GM21447 (cell line): ENCODE results near the gene ZNF670.

Source experiments
- ATAC-seq: cut with Tn5 transposase; IDR thresholded peaks from one replicate; pipeline ENCODE4 v1.9.1; 2021; ENCODE audit not compliant: unreplicated experiment

Gene ZNF670

DNA sequence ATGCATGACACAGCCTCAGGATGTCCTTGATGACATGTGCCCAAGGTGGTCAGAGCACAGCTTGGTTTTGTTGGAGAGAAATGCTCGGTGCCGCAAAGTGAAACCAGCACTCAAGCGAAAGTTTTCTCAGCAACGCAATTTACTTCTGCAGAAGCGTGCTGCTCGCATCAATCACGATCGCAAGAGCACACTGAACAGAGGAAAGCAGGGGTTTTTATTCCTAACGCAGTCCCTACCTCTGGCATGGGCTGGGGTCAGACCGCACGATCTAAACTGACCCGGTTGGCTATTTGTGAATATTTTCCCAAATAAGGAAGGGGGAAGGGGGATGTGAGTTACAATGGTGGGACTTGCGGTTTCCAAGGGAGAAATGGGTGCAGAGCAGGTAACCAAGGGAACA lies 26.4 kb upstream of the ZNF670 start:
- ATAC-seq: no peak

DNA sequence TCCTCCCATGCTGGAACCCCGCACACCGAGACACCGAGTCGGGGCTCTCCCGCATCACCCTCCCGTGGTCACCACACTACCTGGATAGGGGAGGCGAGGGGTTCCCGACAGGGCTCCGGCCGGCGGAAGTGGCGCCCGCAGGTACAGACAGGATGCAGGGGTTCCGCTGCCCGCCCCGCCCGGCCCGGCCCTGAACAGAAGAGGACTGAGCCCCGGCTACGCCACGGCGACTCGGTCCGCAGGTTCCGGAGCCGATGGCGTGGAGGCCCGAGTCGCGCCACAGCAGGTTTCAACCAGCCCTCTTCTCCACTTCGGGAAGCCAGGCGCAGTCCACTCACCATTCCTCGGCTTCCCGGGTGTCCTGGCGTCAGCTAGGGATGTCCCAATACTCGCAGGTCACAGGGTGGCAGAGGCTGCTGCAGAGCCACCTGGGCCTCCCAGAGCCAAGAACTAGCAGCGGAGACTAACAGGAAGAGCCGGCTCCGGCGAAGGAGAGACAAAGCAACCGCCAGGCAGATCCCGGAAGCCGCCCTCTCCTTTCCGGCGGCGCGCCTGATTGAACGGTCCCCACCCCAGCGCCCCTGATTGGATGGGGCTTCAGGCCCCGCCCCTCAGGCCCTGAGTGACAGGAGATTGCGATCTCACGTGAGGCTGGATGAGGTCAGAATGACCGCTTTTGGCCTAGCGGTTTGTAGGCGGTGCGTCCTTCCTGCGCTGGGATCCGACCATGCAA lies 25.4 kb upstream of the ZNF670 start, which contains the start of gene ZNF669:
ZNF669 (minus strand) TSS at position 498 of the 733 bp plus-strand sequence; CDS start at position 341, 157 bp downstream.
- peak; percentile 99 for ATAC-seq

DNA sequence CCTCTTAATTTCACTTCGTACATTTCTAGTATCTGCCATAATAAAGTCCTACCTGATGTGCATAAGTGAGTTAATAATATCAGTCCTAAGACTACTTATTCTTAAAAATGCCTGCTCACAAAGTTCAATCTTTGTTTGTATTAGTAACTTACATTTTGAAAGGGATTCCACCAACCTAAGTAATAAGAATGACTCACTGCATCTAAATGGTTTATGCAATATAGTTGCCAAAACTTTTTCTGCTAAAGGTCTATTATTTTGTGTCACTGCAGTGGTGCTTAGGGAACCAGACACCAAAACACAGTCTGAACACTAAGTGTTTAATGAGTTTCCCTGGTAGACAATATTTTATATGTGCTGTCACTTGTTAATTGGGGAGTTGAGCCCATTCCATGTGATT lies 23.8 kb upstream of the ZNF670 start:
- ATAC-seq: no peak

DNA sequence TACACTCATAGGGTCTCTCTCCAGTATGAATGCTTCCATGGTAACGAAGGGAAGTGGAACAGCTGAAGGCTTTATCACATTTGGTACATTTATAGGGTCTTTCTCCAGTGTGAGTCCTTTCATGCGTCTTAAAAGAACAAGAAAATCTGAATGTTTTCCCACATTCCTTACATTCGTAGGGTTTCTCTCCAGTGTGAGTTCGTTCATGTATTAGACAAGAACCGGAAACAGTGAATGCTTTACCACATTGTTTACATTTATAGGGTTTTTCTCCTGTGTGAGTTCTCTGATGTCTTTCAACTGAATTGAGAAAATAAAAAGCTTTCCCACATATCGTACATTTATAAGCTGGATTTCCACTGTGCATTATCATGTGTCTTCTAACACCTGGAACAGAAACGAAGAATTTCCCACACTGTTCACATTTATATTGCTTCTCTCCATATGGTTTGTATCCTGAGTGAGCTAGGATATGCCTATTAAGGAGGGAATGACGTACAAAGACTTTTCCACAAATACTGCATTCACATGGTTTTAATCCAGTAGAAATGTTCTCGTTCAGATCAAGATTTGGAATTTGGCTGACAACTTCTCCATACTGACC lies 22.2 kb upstream of the ZNF670 start:
- ATAC-seq: no peak

DNA sequence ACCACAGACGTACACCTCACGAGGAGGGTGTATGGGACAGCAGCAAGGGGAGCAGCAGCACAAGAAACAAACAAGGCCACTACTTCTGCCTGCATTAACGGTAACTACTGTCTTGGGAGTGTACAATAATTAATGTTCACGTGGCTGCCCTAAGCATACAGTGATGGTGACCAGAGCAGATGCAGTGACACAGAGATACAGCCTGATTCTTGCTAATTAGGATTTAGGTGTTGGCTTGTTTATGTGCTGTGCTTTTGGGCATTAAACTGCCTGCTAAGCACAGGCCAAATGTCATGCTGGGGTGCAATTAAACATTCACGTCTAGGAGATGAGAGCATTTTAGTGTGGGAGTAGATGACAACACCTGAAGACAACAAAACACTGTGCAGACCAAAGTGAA lies 18.3 kb upstream of the ZNF670 start:
- ATAC-seq: no peak

DNA sequence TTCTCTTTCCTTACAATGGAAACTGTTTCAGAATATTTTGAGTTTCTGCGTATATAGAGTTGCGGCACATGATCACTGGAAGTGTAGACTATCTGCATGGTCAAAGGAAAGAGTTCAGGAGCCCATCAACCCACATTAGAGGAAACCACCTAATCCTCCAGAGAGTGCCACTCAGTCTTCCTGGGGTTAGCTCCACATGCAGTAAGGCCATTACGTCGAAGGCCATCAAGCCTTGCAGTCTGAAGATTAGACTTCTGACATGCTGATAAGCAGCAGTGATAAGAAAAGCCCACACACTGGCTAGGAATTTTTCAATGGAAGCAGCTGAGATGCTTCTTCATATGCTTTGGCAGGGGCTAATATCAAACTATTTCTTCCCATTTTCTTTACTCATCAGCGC lies 17.9 kb upstream of the ZNF670 start:
- ATAC-seq: no peak

DNA sequence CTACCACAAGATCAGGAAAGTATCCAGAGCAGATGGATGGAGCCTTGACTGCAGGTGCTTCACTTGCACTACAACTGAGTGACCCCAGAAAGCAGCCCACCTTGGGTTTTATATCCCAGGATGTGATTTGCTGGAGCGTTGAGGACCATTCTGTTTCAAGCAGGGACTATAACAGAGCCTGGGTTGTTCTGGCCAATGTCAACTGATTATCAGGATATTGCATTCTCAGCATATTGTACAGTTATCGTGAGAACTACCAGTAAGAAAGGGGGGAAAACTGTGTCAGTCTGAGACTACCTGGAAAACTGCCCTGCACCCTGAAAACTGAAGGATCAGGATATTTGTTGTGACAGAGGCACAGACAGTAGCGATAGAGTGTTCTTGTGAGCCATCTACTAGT lies 17.5 kb upstream of the ZNF670 start:
- ATAC-seq: no peak

DNA sequence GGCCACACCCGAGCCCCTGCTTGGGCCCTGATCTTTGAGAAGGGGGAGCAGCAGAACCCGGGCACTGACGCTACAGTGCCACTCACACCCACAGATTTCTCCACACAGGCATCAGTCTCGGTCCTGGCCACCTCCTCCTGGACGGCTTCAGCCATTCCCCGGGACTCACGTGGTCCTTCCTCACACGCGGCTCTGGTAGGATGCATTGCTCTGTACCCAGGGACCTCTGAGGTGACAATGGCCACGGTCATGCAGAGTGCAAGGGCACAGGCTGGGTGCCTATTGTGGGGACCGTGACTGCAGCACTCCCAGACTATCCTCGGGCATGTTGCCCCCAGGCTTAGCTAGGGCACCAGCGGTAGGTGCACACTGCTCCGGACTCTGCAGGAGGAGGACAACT lies 11.8 kb upstream of the ZNF670 start:
- ATAC-seq: no peak

DNA sequence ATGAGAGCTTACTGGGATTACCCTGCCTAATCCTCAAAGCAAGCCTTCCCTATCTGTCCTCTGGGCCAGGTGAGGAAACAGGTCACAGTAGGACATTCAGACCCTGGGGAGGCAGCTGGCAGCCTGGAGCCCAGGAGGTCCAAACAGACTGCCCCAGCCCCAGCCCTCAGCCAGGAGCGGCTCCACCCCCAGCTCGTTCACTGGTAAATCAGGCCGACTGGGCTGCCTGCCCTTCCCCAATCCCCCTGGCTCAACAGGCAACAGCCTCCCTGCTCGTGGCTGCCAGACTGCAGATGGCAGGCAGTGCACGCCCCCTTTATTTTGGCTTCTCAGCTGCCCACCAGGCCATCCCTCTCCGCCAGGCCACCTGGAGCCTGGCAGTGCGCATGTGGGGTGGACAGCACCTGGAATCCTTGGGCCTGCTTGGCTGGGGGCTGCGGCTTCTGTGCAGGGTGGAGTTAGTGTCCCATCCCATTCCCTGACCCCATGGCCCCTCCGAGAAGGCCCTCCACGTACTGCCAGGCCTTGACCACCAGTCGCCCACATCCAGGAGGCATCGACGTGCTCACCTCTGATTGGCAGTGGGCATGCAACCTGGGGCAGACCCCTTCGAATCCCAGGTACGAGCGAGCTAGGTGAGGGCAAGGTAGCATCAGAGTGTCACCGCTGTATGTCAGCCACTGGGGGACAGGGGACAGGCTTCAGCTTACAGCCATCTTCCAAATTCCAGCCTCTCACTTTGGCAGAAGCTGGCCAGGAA lies 11.2 kb upstream of the ZNF670 start:
- ATAC-seq: no peak

DNA sequence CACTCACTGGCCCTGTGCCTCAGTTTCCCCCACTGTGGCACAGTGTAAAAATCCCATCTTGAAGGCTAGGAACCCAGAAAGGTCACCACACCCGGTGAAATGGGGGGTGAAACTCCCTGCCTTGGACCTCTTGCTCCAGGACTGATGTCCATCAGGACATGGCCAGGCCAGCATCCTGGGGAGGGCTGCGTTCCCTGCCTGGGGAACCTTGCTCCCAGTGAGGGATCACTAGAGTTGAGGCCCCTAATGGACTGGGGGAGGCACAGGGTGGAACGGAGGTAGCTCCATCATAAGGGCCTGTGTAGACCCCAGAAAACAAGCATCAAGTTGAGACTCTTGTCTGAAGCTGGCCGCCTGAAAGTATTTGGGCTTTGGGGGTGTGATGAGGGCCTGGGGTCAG lies 10.4 kb upstream of the ZNF670 start:
- no peak for ATAC-seq

DNA sequence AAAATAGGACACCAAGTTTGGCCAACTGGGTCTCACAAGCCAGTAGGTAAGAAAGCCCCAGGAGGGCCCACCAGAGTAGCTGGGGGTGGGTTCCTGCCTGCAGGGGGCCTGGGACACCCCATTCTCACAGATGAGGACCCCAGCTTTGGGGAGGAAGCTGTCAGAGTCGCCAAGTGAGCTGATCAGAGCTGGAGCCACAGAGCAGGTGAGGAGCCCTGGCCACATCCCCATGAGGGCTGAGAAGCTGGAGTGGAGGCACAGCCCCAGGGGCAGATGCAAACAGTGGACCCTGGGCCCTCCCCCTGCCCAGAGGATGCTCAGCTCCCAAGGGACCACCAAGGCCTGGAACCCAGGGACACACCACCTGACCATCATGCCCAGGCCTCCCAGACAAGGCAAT lies 8.6 kb upstream of the ZNF670 start:
- ATAC-seq: no peak

DNA sequence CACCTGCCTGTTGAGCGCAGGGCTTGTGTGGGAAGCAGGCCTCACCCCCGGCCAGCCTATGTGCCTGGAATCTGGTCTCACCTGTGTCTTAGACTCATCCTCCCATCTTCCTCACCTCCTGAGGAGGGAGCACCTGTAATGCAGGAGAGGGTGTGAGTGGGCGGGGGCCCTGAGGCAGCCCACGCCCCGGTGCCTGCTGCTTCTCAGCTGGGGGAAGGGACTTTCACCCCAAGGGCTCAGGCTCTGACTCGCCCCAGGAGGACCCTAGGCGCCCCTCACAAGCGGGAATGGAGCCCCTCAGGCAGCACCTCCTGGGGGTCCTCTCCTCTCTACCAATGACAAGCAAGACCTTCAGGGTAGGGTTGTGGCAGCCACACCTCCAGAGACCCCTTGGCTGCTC lies 6.7 kb upstream of the ZNF670 start:
- ATAC-seq: no peak

DNA sequence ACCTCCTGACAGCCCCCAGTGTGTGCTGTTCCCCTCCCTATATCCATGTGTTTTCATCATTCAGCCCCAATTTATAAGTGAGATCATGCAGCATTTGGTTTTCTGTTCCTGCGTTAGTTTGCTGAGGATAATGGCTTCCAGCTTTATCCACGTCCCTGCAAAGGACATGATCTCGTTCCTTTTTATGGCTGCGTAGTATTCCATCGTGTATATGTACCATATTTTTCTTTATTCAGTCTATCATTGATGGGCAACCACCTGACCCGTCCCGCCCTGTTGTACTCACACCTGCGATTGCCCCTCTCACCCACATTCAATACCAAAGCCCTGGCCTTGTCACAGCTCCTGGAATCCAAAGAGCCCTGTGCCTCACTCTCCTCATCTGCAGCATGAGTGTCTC lies 6.2 kb upstream of the ZNF670 start:
- no peak for ATAC-seq

DNA sequence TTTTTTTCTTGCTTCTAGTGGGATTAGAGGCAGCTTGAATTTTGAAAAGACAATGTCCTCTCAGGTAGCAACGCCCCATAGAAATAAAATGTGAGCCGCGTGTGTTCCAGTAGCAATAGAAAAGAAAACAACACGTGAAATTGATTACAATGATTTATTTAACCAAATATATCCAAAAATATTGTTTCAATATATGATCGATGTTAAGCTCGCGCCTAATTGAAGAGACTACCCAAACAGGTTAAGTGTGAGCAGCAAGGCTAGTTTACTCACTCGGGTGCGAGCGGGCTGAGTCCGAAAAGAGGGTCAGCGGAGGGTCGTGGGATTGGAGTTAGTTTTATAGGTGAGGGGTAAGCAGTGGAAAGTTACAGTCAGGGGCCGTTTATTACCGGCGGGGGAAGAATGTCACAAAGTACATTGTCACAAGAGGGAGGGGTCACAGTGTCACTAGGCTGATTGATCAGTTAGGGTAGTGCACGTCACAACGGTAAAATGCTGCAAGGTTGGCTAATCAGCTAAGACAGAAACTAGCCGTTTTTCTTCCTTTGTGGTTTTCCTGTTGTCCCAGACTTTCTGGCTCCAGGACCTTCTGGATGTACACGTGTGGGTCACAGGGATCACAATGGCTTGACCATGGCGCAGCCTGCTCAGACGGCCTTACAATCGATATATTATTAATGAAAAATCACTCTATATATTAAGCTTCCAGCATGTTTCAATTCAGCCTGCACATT lies 697 bp upstream of the ZNF670 start:
- ATAC-seq: no peak

DNA sequence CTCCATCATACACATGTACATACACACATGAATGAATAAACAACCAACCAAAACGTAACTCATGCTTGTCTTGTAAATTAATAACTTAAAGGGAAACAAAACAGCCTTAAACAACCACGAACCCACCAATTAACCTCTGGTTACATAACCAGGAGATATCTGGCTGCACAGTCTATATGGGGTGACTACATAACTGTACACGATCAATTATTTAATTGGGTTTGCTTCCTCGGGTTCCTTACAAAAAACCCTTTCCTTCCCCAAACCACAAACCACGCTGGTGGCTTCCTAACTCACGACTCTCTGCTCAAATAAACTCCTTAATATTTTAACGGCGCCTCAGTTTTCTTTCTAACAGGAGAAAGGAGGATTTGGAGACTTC lies 744 bp downstream of the ZNF670 start:
- ATAC-seq: peak; percentile 8

DNA sequence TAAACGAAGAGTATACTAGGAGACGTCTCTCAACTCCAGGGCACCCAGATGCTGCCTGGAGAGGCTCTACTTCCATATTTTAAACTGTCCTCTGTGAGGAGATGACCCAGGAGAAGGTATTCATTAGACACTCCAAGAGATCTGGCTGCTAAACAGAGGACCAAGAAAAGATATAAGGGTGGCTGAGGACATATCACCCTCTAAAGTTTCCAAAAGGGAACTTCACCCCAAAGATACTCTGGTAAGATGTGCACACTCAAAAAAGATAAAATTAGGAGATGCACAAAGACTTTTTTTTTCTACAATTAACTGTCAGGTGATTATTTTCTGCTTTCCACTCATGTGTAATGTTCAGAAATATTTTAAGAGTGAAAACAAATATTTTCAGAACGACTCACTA lies 1.4 kb downstream of the ZNF670 start:
- no peak for ATAC-seq

DNA sequence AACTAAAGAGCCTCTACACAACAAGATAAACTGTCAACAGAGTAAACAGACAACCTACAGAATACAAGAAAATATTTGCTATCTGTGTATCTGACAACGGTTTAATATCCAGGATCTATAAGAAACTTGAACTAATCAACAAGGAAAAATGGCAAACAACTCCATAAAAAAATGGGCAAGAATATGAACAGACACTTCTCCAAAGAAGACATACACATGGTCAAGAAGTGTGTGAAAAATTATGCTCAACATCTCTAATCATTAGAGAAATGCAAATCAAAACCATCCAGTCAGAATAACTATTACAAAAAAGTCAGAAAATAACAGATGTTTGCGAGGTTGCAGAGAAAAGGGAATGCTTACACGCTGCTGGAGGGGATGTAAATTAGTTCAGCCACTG lies 8.0 kb downstream of the ZNF670 start:
- ATAC-seq: no peak

DNA sequence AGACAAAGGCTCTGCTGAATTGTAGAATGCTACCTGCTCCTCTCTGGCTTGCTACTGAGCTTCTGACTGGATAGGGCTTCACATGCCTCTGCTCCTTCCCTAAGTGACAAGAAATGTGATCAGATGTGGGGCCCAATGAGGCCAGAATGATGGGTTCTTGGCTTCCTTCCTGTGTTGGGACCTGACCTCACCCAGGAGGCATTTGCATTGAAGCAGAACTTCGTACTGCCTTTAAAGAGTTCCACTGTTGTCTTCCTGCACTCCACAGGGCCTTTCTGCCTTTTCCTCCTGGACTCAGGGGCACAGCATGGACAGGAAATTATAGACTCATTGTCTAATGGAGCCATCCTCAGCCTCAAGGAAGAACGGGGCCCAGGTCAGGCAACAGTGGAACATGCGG lies 14.3 kb downstream of the ZNF670 start:
- ATAC-seq: no peak

DNA sequence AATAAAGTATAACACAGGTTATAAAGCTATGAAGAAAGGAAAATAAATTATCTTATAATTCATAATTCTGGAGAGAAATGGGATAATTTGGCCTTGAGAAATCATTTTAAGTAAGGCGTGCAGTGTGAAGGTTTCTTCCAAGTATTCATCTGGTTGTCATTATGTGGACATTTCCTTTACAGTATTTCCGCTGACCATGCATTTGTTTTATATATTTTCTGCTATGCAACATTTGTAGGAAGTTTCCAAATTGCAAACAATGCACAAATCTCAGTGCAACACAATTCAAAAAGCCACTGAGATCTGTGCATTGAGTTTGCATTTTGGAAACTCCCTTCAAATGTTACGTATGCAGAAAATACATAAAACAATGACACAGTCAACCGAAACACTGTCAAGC lies 17.8 kb downstream of the ZNF670 start:
- ATAC-seq: no peak

DNA sequence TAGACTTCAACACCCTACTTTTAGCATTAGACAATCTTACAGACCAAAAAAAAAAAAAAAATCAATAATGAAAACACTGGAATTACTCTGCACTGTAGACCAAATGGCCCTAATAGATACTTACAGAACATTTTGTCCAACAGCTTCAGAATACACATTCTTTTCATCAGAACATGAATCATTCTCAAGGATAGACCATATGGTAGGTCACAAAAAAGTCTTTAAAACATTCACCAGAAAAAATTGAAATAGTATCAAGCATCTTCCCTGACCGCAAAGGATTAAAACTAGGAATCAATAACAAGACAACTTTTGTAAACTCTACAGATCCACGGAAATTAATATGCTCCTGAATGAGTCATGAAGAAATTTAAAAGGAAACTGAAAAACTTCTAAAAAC lies 22.5 kb downstream of the ZNF670 start:
- no peak for ATAC-seq

DNA sequence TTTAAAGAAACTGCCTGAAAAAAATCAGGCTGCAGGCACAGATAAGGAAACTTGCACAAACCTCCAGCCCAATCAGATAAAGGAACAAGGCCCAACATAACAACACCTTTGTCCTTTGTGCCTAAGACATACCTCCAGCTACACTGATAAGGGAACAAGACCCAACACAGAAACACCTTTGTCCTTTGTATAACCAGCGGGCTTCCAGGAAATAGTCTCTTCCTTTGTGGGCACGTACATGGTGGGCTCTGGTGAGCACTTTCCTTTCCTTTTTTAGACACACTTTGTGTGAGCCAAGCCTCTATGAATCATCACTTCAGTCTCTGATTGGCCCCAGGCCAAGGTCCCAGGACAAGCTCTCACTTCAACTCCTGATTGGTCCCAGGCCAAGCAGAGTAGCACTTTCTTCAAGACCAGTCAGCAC lies 23.6 kb downstream of the ZNF670 start:
- ATAC-seq: no peak

DNA sequence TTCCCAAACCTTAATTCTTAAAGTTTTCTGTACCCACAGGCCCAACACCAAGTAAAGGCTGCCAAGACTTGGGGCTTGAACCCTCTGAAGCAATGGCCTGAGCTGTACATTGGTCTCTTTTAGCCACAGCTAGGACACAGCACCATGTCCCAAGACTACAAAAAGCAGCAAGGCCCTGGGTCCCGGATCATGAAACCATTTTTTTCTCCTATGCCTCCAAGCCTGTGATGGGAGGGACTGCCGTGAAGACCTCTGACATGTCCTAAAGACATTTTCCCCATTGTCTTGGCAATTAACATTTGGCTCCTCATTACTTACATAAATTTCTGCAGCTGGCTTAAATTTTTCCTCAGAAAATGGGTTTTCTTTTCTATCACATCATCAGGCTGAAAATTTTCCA lies 30.9 kb downstream of the ZNF670 start:
- ATAC-seq: no peak
